SK-N-SH treated with all-trans-retinoic acid at 6 μM for 48 hours (cell line): ENCODE data around the gene PYGL.

ENCODE experiments used
- ARNTL ChIP-seq: fragments of 450-650 bp; formaldehyde crosslinking; IDR thresholded peaks from 2 replicates; pipeline ENCODE4 v1.5.0; 2020; ENCODE audit warnings: low read depth, mild to moderate bottlenecking, moderate library complexity, borderline replicate concordance
- CSDC2 ChIP-seq: fragments of 250-450 bp; sonication (Bioruptor Pico); IDR thresholded peaks from 2 replicates; pipeline ENCODE4 v1.5.0; 2020; ENCODE audit warnings: mild to moderate bottlenecking, moderate library complexity
- GLIS3 ChIP-seq: fragments of 250-450 bp; sonication (Bioruptor Pico); IDR thresholded peaks from 2 replicates; pipeline ENCODE4 v1.5.0; 2020; ENCODE audit warnings: mild to moderate bottlenecking, moderate library complexity
- RARB ChIP-seq: fragments of 250-450 bp; sonication (Bioruptor Pico); IDR thresholded peaks from 2 replicates; pipeline ENCODE4 v1.8.0; 2021; ENCODE audit warnings: mild to moderate bottlenecking, moderate library complexity
- SNAI2 ChIP-seq: fragments of 250-450 bp; sonication (Bioruptor Pico); IDR thresholded peaks from 2 replicates; pipeline ENCODE4 v1.5.0; 2020; ENCODE audit warnings: mild to moderate bottlenecking, moderate library complexity

DNA sequence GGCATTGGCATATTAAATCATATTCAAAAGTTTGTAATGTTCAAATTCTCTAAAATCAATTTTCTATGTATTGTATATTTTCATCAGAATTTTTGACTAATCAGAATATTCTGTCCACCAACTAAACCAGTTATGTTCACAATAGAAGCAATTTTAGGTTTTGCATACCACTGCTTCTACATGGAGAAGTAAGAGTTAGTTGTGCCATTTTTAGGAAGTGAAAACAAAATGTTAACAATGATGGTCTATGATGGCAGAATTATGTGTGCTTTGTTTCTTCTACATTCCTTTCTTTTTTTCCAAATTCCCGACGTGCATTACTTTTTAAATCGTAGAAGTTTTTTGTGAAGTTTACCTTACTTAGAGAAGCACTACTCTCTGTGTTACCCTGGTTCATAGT is 42.9 kb downstream of the PYGL start:
- TF ChIP-seq RARB (CRISPR knock-in tag): no peak
- no peak for TF ChIP-seq GLIS3 (CRISPR knock-in tag)
- no peak for TF ChIP-seq SNAI2 (CRISPR knock-in tag)
- TF ChIP-seq CSDC2: no peak
- TF ChIP-seq ARNTL: no peak
